Ishikawa (cell line): ENCODE measurements around the gene PBX4.

ENCODE experiments used
- CEBPB ChIP-seq: IDR thresholded peaks from 2 replicates; pipeline ENCODE4 v1.6.1; 2012
- CREB1 ChIP-seq: IDR thresholded peaks from 2 replicates; pipeline ENCODE4 v1.6.1; 2012; ENCODE audit warnings: low read depth
- EGR1 ChIP-seq: IDR thresholded peaks from 2 replicates; pipeline ENCODE4 v1.6.1; 2012
- EP300 ChIP-seq: IDR thresholded peaks from 2 replicates; pipeline ENCODE4 v1.6.1; 2012; ENCODE audit warnings: borderline replicate concordance
- FOXM1 ChIP-seq: IDR thresholded peaks from 2 replicates; pipeline ENCODE4 v1.6.1; 2012; ENCODE audit warnings: low read depth, borderline replicate concordance
- MAX ChIP-seq: IDR thresholded peaks from 2 replicates; pipeline ENCODE4 v1.6.1; 2012
- NFIC ChIP-seq: IDR thresholded peaks from 2 replicates; pipeline ENCODE4 v1.6.1; 2012
- RAD21 ChIP-seq: IDR thresholded peaks from 2 replicates; pipeline ENCODE4 v1.6.1; 2012; ENCODE audit warnings: low read depth
- REST ChIP-seq: IDR thresholded peaks from 2 replicates; pipeline ENCODE4 v1.6.1; 2012; ENCODE audit warnings: low read depth, mild to moderate bottlenecking
- TAF1 ChIP-seq: IDR thresholded peaks from 2 replicates; pipeline ENCODE4 v1.6.1; 2012; ENCODE audit warnings: low read depth, mild to moderate bottlenecking
- TCF12 ChIP-seq: IDR thresholded peaks from 2 replicates; pipeline ENCODE4 v1.6.1; 2012; ENCODE audit warnings: low read depth
- TEAD4 ChIP-seq: IDR thresholded peaks from 2 replicates; pipeline ENCODE4 v1.6.1; 2012
- USF1 ChIP-seq: IDR thresholded peaks from 2 replicates; pipeline ENCODE4 v1.6.1; 2012
- YY1 ChIP-seq: IDR thresholded peaks from 2 replicates; pipeline ENCODE4 v1.6.1; 2012; ENCODE audit warnings: low read depth
- ZBTB7A ChIP-seq: IDR thresholded peaks from 2 replicates; pipeline ENCODE4 v1.6.1; 2012; ENCODE audit warnings: low read depth

Gene PBX4

GRCh38 chr19:19549804-19550464 is 68.6 kb downstream of the PBX4 start:
- no peak for TF ChIP-seq YY1
- no peak for TF ChIP-seq EP300
- no peak for TF ChIP-seq CEBPB
- TF ChIP-seq REST, result no peak
- TF ChIP-seq EGR1, result no peak
- no peak for TF ChIP-seq MAX
- no peak for TF ChIP-seq ZBTB7A
- no peak for TF ChIP-seq RAD21
- TF ChIP-seq NFIC, result no peak
- TF ChIP-seq USF1, result no peak
- no peak for TF ChIP-seq TEAD4
- TF ChIP-seq TCF12, result no peak
- TF ChIP-seq TAF1, result no peak
- no peak for TF ChIP-seq CREB1
- no peak for TF ChIP-seq FOXM1

- TF ChIP-seq FOXM1 (no peak), TEAD4 (no peak), CREB1 (no peak), RAD21 (no peak), TAF1 (no peak), YY1 (no peak), ZBTB7A (no peak), NFIC (no peak), EP300 (no peak), USF1 (no peak), EGR1 (no peak), CEBPB (no peak), MAX (no peak), TCF12 (no peak), REST (no peak)
These were observed 69.3 kb downstream of the PBX4 start for GRCh38 chr19:19548915-19549759.

- TF ChIP-seq CREB1, result no peak
- TF ChIP-seq NFIC, result no peak
- no peak for TF ChIP-seq RAD21
- TF ChIP-seq MAX, result no peak
- no peak for TF ChIP-seq REST
- TF ChIP-seq CEBPB, result no peak
These were observed 70.7 kb downstream of the PBX4 start for GRCh38 chr19:19547674-19548336.
